Body of pancreas (tissue), 4 donors: ENCODE results near the gene PRKAG2.

Experiments
- CTCF ChIP-seq, 7 experiments: fragments of 450-650 bp in 4 of 7; fragments of 200-600 bp in 3 of 7; sonication (generic) in 3 of 7; IDR thresholded peaks; one replicate each; pipeline ENCODE4 v1.5.1; 2016 to 2019; ENCODE audit warnings: antibody characterized with exemption in 7 of 7
- POLR2A ChIP-seq, 3 donors: fragments of 450-650 bp; IDR thresholded peaks; one replicate each; pipeline ENCODE4 v1.6.1; 2016; ENCODE audit warnings: antibody characterized with exemption in 3 of 3, mild to moderate bottlenecking in 2 of 3

GRCh38 chr7:151767557-151767956 lies 109.4 kb downstream of the PRKAG2 start:
- no peak for TF ChIP-seq POLR2A (IDR thresholded peaks at IDR 0.05)
- TF ChIP-seq CTCF (IDR thresholded peaks at IDR 0.05) = no peak
